ENCODE results near the gene UBD. TPM values are rescaled to one million over a fixed set of nuclear protein-coding genes. Genes with fewer than 3 reads are reported as not detected.

UBD gene
- total RNA-seq, 1 experiment from 2014 or later = not detected

DNA sequence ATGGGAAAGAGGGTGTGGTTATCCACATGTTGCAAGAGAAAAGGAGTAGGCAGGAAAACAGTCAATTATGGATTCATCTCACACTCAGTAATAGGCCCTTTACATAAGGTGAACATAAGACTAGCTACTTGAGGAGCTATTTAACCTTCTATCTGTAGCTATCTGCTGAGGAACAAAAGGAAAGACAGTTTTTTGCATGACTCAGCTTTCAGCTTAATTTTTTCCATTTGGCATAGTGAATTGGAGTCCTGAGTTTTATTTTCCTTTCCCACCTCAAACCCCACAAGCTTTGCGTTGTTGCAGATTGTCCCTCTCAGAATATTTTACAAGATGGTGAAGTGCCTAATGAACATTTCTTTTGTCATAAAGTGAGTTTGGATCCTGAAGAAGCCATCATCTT lies 32.4 kb downstream of the UBD start:
- H3K4me1 ChIP-seq (ENCODE audit: insufficient read depth, low read length) = no peaks in the 10 kb centered on the region
- ATAC-seq (no peak), DNase-seq (no peak)
- no peak overlapping the region for H3K27ac ChIP-seq (ENCODE audit: low read length)
- no peaks in the 10 kb centered on the region for H3F3A ChIP-seq (ENCODE audit: low read length, unreplicated experiment)
- H3K4me2 ChIP-seq (ENCODE audit: low read length) = no peak overlapping the region
- BruUV-seq (replicated peaks) = no TSS peak
- no peak overlapping the region for H2AFZ ChIP-seq (ENCODE audit: low read length)
- H3K4me3 ChIP-seq (ENCODE audit: low read length) = no peak overlapping the region
- H4K20me1 ChIP-seq (ENCODE audit: low read length) = no peaks in the 10 kb centered on the region
- 0 out of 2 replicates have a peak, but pooled peaks cover 8% of the 10 kb centered on the region for H3K9me3 ChIP-seq (ENCODE audit: low read length)
- ChIA-PET CTCF (no interaction called here), POLR2A (ENCODE audit: unreplicated experiment) (no interaction called here)
- no peak overlapping the region for H3K9ac ChIP-seq (ENCODE audit: low read length)
- peaks cover 28% of the 10 kb centered on the region for H3K27me3 ChIP-seq (ENCODE audit: low read length)
- no peaks in the 10 kb centered on the region for H3K9me2 ChIP-seq (replicated peaks; ENCODE audit: low read length)
- intact Hi-C loops (cut with micrococcal nuclease) = no loop called here
- H3K79me2 ChIP-seq (ENCODE audit: low read length) = no peaks in the 10 kb centered on the region
- no peaks in the 10 kb centered on the region for H3K36me3 ChIP-seq (ENCODE audit: low read depth, low read length)
- TF ChIP-seq EZH2 (IDR thresholded peaks at IDR 0.05; ENCODE audit: low read length, unreplicated experiment) (no peak), EZH2phosphoT487 (IDR thresholded peaks at IDR 0.05; ENCODE audit: borderline replicate concordance, low read length) (no peak)
- TF ChIP-seq, protein P1, sequence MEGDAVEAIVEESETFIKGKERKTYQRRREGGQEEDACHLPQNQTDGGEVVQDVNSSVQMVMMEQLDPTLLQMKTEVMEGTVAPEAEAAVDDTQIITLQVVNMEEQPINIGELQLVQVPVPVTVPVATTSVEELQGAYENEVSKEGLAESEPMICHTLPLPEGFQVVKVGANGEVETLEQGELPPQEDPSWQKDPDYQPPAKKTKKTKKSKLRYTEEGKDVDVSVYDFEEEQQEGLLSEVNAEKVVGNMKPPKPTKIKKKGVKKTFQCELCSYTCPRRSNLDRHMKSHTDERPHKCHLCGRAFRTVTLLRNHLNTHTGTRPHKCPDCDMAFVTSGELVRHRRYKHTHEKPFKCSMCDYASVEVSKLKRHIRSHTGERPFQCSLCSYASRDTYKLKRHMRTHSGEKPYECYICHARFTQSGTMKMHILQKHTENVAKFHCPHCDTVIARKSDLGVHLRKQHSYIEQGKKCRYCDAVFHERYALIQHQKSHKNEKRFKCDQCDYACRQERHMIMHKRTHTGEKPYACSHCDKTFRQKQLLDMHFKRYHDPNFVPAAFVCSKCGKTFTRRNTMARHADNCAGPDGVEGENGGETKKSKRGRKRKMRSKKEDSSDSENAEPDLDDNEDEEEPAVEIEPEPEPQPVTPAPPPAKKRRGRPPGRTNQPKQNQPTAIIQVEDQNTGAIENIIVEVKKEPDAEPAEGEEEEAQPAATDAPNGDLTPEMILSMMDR (conservative IDR thresholded peaks at IDR 0.05; ENCODE audit: low read depth, low read length) = no peak

DNA sequence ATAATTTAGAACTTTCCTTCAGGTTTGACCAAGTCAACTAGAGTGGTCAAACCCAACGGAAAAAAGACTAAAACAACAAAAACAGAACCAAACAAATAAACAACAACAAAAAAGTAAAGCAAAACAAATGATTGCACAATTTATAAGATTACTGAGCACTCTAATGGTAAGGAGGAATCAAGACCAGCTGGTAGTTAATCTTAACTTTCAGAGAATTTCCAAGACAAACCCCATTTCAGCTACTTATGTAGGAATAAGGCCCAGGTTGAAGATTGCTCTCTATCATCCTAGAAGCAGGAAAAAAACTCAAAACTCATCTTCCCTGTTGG lies 34.3 kb downstream of the UBD start:
- intact Hi-C loops (cut with micrococcal nuclease) = no loop called here
- no TSS peak for BruUV-seq (replicated peaks)
- ATAC-seq (no peak), DNase-seq (no peak)
- Histone ChIP-seq H3K27me3 (ENCODE audit: low read length) (peaks cover 28% of the 10 kb centered on the region), H3F3A (ENCODE audit: low read length, unreplicated experiment) (no peaks in the 10 kb centered on the region), H3K9me3 (ENCODE audit: low read length) (0 out of 2 replicates have a peak, but pooled peaks cover 10% of the 10 kb centered on the region), H4K20me1 (ENCODE audit: low read length) (no peaks in the 10 kb centered on the region), H3K79me2 (ENCODE audit: low read length) (no peaks in the 10 kb centered on the region), H3K36me3 (ENCODE audit: low read depth, low read length) (no peaks in the 10 kb centered on the region), H3K27ac (ENCODE audit: low read length) (no peak overlapping the region), H3K9me2 (replicated peaks; ENCODE audit: low read length) (no peaks in the 10 kb centered on the region), H3K9ac (ENCODE audit: low read length) (no peak overlapping the region), H3K4me2 (ENCODE audit: low read length) (no peak overlapping the region), H3K4me1 (ENCODE audit: insufficient read depth, low read length) (no peaks in the 10 kb centered on the region), H3K4me3 (ENCODE audit: low read length) (no peak overlapping the region), H2AFZ (ENCODE audit: low read length) (no peak overlapping the region)
- CTCF ChIA-PET = no interaction called here
- POLR2A ChIA-PET (ENCODE audit: unreplicated experiment) = no interaction called here
- TF ChIP-seq, protein P1 (conservative IDR thresholded peaks at IDR 0.05; ENCODE audit: low read depth, low read length) = no peak
- TF ChIP-seq EZH2phosphoT487 (IDR thresholded peaks at IDR 0.05; ENCODE audit: borderline replicate concordance, low read length) = no peak
- TF ChIP-seq EZH2 (IDR thresholded peaks at IDR 0.05; ENCODE audit: low read length, unreplicated experiment) = no peak

DNA sequence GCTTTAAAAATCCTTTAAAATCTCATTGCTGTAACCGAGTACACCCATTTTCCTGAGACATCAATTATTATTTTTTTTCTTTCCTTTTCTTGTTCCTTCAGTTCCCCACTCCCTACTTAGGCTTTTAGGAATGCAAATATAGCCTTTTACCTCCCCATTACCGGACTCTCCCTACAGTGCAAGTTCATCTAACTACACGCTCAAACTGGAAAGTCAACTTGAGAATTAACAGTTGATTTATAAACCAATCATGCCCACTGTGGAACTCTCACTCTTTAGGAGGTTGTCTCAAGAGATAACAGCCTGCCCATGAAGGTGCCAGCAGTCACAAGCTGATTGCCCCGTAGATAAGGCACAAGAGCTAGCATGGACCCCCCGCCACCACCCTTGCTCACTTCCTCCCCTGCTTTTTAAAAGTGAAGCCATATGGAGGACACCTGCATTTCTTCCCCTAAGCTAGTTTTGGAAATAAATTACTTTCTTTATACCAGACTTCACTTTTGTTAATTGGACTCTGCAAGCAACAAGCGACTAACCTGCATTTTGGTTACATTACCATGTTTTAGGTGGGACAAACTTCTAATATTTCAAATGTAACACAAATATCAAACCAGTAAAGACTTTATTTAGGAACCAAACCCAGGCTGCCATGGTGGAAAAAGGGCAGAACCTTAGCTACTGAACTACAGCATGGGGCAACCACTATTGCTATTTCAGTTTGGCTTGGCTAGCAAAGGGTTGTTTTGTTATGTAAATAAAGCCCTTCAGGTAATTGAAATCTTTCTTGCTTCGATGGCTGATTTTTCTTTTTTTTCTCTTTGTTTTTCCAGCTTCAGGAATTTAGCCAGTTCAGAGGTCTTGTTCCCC lies 34.9 kb downstream of the UBD start:
- ChIA-PET CTCF (no interaction called here), POLR2A (ENCODE audit: unreplicated experiment) (no interaction called here)
- no peak for ATAC-seq
- Histone ChIP-seq H3K27ac (ENCODE audit: low read length) (no peak overlapping the region), H3K9me3 (ENCODE audit: low read length) (0 out of 2 replicates have a peak, but pooled peaks cover 10% of the 10 kb centered on the region), H3K79me2 (ENCODE audit: low read length) (no peaks in the 10 kb centered on the region), H3K4me1 (ENCODE audit: insufficient read depth, low read length) (no peaks in the 10 kb centered on the region), H4K20me1 (ENCODE audit: low read length) (no peaks in the 10 kb centered on the region), H3K27me3 (ENCODE audit: low read length) (peaks cover 28% of the 10 kb centered on the region), H3K4me3 (ENCODE audit: low read length) (no peak overlapping the region), H3K9ac (ENCODE audit: low read length) (no peak overlapping the region), H3F3A (ENCODE audit: low read length, unreplicated experiment) (no peaks in the 10 kb centered on the region), H3K4me2 (ENCODE audit: low read length) (no peak overlapping the region), H2AFZ (ENCODE audit: low read length) (no peak overlapping the region), H3K9me2 (replicated peaks; ENCODE audit: low read length) (no peaks in the 10 kb centered on the region), H3K36me3 (ENCODE audit: low read depth, low read length) (no peaks in the 10 kb centered on the region)
- BruUV-seq (replicated peaks) = no TSS peak
- TF ChIP-seq EZH2phosphoT487 (IDR thresholded peaks at IDR 0.05; ENCODE audit: borderline replicate concordance, low read length) = no peak
- TF ChIP-seq EZH2 (IDR thresholded peaks at IDR 0.05; ENCODE audit: low read length, unreplicated experiment) = no peak
- intact Hi-C loops (cut with micrococcal nuclease) = no loop called here
- DNase-seq = no peak

Data from PC-3 (cell line).